GM12875 (cell line): ENCODE data around the gene LNX1.
"Not testable (repeated sequence)": the region's sequence is repeated elsewhere in the genome, so short reads cannot be mapped to it uniquely, and the experiment has no call there.

Experiments
- H3K4me3 ChIP-seq: one replicate; pipeline ENCODE4 v1.5.1; 2011; ENCODE audit warnings: low read depth, low read length, control low read depth
- TF ChIP-seq, protein P1 (sequence below): IDR thresholded peaks from 2 replicates; pipeline ENCODE4 v1.5.1; 2011; ENCODE audit warnings: low read depth, mild to moderate bottlenecking, control low read depth, inconsistent platforms, low read length, moderate library complexity, borderline replicate concordance; ENCODE audit not compliant: insufficient read depth

LNX1 gene

GRCh38 chr4:53478671-53479456 is 112.4 kb downstream of the LNX1 start:
- no peak overlapping the region for H3K4me3 ChIP-seq

DNA sequence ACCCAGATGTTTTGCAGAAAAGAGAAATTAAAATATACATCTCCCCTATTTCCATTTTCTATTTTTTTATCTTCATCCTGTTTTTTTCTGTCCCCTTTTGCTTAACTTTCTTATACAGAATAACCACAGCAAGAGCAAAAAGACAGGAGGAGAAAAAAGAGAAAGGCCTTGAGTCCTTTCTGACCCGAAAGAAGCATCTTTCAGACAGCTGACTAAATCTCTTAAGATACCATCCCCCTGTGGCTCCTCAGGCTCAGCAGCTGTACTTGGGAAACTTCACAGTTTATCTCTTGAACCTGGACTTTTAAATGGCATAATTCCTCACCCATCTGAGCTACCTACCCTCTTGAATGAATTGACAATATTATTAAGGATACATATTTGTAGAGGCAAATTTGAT is 113.7 kb downstream of the LNX1 start:
- no peak overlapping the region for H3K4me3 ChIP-seq
- TF ChIP-seq, protein P1, sequence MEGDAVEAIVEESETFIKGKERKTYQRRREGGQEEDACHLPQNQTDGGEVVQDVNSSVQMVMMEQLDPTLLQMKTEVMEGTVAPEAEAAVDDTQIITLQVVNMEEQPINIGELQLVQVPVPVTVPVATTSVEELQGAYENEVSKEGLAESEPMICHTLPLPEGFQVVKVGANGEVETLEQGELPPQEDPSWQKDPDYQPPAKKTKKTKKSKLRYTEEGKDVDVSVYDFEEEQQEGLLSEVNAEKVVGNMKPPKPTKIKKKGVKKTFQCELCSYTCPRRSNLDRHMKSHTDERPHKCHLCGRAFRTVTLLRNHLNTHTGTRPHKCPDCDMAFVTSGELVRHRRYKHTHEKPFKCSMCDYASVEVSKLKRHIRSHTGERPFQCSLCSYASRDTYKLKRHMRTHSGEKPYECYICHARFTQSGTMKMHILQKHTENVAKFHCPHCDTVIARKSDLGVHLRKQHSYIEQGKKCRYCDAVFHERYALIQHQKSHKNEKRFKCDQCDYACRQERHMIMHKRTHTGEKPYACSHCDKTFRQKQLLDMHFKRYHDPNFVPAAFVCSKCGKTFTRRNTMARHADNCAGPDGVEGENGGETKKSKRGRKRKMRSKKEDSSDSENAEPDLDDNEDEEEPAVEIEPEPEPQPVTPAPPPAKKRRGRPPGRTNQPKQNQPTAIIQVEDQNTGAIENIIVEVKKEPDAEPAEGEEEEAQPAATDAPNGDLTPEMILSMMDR, result no peak

More at GRCh38 chr4:53478671-53479456, 112.4 kb downstream of the LNX1 start:
- TF ChIP-seq, protein P1, result no peak

DNA sequence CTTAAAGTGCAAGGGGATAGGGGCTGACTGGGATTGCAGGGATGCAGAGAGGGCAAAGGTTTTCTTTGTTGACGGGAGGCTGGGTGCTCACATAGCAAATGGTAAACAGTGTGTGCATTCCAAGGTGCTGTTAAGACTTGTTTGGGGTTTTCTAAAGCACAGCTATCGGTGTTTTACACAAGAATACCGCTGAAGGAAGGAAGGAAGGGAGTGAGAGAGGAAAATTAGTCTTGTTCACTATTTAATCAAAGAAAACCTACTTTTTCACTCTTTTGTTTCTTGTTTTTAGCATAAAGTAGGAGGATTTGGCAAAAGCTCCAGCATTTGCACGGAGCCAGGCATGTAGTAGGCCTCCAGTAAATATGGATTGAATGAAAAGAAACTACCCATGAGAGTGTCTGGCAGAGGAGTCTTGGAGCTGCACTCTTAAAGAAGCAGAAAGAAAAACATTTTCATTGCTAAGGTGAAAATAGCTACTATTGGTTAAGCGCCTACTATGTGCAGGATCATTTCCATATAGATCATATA is 114.2 kb downstream of the LNX1 start:
- TF ChIP-seq, protein P1, result no peak
- no peak overlapping the region for H3K4me3 ChIP-seq

GRCh38 chr4:53476232-53477037 is 114.9 kb downstream of the LNX1 start:
- H3K4me3 ChIP-seq, result no peak overlapping the region

DNA sequence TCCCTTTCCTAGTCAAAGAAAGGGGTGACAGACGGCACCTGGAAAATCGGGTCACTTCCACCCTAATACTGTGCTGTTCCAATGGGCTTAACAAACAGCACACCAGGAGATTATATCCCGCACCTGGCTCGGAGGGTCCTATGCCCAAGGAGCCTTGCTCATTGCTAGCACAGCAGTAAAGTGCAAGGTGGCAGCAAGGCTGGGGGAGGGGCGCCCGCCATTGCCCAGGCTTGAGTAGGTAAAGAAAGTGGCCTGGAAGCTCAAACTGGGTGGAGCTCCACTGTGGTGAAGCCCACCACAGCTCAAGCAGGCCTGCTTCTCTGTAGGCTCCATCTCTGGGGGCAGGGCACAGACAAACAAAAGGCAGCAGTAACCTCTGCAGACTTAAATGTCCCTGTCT is 124.7 kb downstream of the LNX1 start:
- H3K4me3 ChIP-seq, result not testable (repeated sequence)

More at GRCh38 chr4:53476232-53477037, 114.9 kb downstream of the LNX1 start:
- TF ChIP-seq, protein P1, result no peak

- TF ChIP-seq, protein P1, result no peak
- no peak overlapping the region for H3K4me3 ChIP-seq
Measured at GRCh38 chr4:53465891-53466290, 125.4 kb downstream of the LNX1 start.

- TF ChIP-seq, protein P1, result no peak
- no peak overlapping the region for H3K4me3 ChIP-seq
Measured at GRCh38 chr4:53465281-53465680, 126.0 kb downstream of the LNX1 start.
